MG63 (cell line): ENCODE results near the gene GMPPB. TPM values are rescaled to one million over a fixed set of nuclear protein-coding genes. Genes with fewer than 3 reads are reported as not detected.
"Not testable (repeated sequence)": the region's sequence is repeated elsewhere in the genome, so short reads cannot be mapped to it uniquely, and the experiment has no call there.

Source experiments
- DNase-seq: peaks from one replicate; pipeline ENCODE4 v3.0.0-alpha.2; 2020
- H3K27me3 ChIP-seq: fragments of 250-450 bp; sonication (Bioruptor Pico); 2 replicates; pipeline ENCODE4 v1.5.1; 2020; ENCODE audit warnings: mild to moderate bottlenecking, moderate library complexity
- H3K36me3 ChIP-seq: fragments of 250-450 bp; sonication (Bioruptor Pico); 2 replicates; pipeline ENCODE4 v1.5.1; 2020; ENCODE audit warnings: mild to moderate bottlenecking, moderate library complexity
- H3K4me3 ChIP-seq: fragments of 250-450 bp; sonication (Bioruptor Pico); 2 replicates; pipeline ENCODE4 v1.5.1; 2020; ENCODE audit warnings: mild to moderate bottlenecking, moderate library complexity
- H3K9me3 ChIP-seq: fragments of 250-450 bp; sonication (Bioruptor Pico); 2 replicates; pipeline ENCODE4 v1.5.1; 2020; ENCODE audit warnings: mild to moderate bottlenecking, moderate library complexity
- total RNA-seq: library from RNA; depleted of rRNA; stranded (reverse); fragments of >200 nt; shearing (Covaris generic); gene quantifications from 2 replicates; pipeline ENCODE4 v1.2.3, GENCODE V29; 2014; ENCODE audit warnings: low replicate concordance

GMPPB gene
- total RNA-seq, 1 experiment from 2014 or later, result 19.4 TPM

DNA sequence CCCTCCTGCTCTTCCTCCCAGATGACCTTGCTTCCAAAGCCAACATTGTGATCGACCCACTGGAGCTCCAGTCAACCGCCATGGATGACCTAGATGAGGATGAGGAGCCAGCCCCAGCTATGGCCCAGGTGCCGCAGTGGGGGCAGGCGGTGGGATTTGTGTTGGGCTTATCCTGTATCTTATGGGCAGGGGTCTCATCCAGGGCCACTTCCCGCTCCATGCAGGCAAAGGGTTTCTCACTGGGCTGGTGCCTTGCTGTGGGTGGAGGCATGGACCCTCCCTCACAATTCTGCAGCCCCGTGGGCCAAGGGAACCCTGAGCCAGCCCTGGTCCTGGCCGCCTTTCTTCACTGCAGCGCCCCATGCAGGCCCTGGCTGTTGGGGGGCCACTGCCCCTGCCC is 19.1 kb downstream of the GMPPB start:
- Histone ChIP-seq H3K36me3 (no peaks in the 10 kb centered on the region), H3K4me3 (no peak overlapping the region), H3K27me3 (no peaks in the 10 kb centered on the region), H3K9me3 (no peaks in the 10 kb centered on the region)
- no peak for DNase-seq

GRCh38 chr3:49703956-49704355 is 19.8 kb downstream of the GMPPB start:
- H3K9me3 ChIP-seq, result no peaks in the 10 kb centered on the region
- no peak for DNase-seq
- H3K4me3 ChIP-seq, result no peak overlapping the region
- no peaks in the 10 kb centered on the region for H3K27me3 ChIP-seq
- no peaks in the 10 kb centered on the region for H3K36me3 ChIP-seq

- H3K27me3 ChIP-seq, result no peaks in the 10 kb centered on the region
- H3K4me3 ChIP-seq, result no peak overlapping the region
- DNase-seq, result peak; percentile 49
- H3K36me3 ChIP-seq, result no peaks in the 10 kb centered on the region
- no peaks in the 10 kb centered on the region for H3K9me3 ChIP-seq
These were observed 20.3 kb downstream of the GMPPB start for GRCh38 chr3:49703443-49703927.

DNA sequence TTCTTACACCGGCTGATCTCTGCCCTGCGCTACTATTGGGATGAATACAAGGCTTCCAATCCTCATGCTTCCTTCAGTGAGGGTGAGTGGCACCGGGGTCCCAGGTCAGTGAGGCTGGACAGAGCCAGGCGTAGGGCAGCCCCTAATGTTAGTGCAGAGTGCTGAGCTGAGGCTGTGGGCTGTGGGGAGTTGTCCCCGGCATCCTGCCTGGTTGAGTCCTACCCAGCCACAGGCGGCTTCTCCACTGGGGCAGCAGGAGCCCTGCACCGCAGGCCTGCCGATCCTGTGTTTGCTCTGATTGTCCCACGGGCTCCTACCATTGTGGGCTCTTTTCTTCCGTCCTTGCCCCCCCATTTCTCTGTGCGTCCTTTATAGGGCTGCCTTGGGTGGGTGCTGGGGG is 21.1 kb downstream of the GMPPB start:
- H3K9me3 ChIP-seq, result no peaks in the 10 kb centered on the region
- no peak overlapping the region for H3K4me3 ChIP-seq
- H3K36me3 ChIP-seq, result no peaks in the 10 kb centered on the region
- no peaks in the 10 kb centered on the region for H3K27me3 ChIP-seq
- DNase-seq, result no peak

GRCh38 chr3:49701388-49702077 is 22.2 kb downstream of the GMPPB start:
- DNase-seq, result no peak

DNA sequence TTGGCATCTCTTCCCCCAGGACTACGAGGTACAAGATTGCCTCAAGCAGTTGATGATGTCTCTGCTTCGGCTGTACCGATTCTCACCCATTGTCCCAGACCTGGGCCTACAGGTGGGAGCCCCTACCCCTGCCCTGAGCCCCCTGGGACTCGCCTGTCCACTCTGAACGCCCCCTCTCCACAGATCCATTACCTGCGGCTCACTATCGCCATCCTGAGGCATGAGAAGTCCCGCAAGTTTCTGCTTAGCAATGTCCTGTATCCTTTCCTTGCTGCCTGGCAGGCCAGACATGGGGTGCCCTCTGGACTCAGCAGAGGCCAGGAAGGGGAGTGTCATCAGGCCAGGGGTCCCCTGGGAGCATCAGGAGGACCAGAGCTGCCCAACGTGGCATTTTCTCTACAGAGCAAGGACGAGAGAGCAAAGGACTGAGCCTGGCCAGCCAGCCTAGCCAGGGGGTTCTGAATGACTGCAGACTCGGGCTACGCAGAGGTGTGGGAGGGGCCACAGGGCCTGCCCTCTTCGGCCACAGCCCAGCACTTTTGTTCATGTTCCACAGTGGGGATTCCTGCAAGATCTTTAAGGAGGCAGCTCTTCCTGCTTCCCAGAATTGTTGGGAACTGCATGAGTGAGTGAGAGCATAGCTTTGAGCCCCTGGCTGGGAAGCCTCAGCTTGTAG is 23.2 kb downstream of the GMPPB start:
- H3K36me3 ChIP-seq, result no peaks in the 10 kb centered on the region
- H3K4me3 ChIP-seq, result no peak overlapping the region
- H3K27me3 ChIP-seq, result no peaks in the 10 kb centered on the region
- H3K9me3 ChIP-seq, result no peaks in the 10 kb centered on the region
- no peak for DNase-seq

More at GRCh38 chr3:49701388-49702077, 22.2 kb downstream of the GMPPB start:
- Histone ChIP-seq H3K27me3 (no peaks in the 10 kb centered on the region), H3K9me3 (no peaks in the 10 kb centered on the region), H3K4me3 (no peak overlapping the region), H3K36me3 (no peaks in the 10 kb centered on the region)

- Histone ChIP-seq H3K36me3 (no peaks in the 10 kb centered on the region), H3K27me3 (no peaks in the 10 kb centered on the region), H3K4me3 (no peak overlapping the region), H3K9me3 (no peaks in the 10 kb centered on the region)
- DNase-seq, result no peak
These were observed 23.7 kb downstream of the GMPPB start for GRCh38 chr3:49700014-49700413.

DNA sequence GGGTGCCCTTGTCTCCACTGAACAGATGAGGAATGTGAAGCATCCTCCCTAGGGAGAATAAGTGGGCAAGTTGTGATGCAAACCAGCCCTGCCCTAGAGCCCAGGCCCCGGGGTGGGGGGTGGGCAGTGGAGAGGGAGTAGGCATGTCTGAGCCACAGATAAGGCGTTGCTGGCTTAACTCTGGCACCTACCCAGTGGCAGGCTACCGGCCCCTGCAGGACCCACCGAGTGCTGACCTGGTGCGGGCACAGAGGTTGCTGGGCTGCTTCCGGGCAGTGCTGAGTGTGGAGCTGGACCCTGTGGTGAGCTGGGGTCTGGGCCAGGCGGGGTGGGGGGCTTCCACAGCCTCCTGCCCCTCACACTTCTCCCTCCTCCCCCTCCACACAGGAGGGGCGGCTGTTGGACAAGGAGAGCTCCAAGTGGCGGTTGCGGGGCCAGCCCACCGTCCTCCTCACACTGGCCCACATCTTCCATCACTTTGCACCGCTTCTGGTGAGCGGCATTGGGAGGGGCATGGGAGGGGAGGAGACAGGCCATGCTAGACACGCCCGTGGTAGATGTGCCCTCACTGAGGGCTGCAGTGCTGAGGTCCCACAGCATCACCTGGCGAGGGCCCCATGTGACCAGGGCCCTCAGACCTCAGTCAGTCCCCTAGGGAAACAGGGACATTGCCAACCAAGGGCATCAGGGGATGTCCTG is 24.3 kb downstream of the GMPPB start:
- DNase-seq, result no peak
- Histone ChIP-seq H3K27me3 (no peaks in the 10 kb centered on the region), H3K36me3 (no peaks in the 10 kb centered on the region), H3K4me3 (no peak overlapping the region), H3K9me3 (no peaks in the 10 kb centered on the region)

- DNase-seq, H3K36me3 ChIP-seq, H3K4me3 ChIP-seq, H3K9me3 ChIP-seq, H3K27me3 ChIP-seq: not testable (repeated sequence)
These were observed 28.3 kb downstream of the GMPPB start for GRCh38 chr3:49695350-49696015.

GRCh38 chr3:49694409-49695070 is 29.2 kb downstream of the GMPPB start:
- not testable (repeated sequence) for H3K27me3 ChIP-seq, H3K9me3 ChIP-seq, H3K4me3 ChIP-seq, H3K36me3 ChIP-seq, DNase-seq

GRCh38 chr3:49691481-49691880 is 32.3 kb downstream of the GMPPB start:
- not testable (repeated sequence) for H3K36me3 ChIP-seq, DNase-seq, H3K9me3 ChIP-seq, H3K27me3 ChIP-seq, H3K4me3 ChIP-seq

DNA sequence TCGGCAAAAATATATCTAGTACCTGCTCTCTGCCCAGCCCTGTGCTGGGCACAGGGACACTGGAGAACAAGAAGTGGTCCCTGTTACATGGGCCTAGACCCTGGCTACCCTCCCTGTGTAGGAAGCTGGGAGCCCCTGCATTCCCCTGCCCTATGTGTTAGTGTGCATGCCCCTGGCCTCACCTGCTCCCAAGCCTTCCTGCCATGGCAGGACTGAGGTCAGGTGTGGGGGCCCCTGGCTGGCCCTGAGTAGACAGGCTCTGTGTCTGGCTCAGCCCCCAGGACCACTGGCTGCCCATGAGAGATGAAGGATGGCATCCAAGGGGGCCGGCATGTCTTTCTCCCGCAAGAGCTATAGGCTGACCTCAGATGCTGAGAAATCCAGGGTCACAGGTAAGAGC is 32.9 kb downstream of the GMPPB start:
- not testable (repeated sequence) for H3K9me3 ChIP-seq, H3K27me3 ChIP-seq, H3K4me3 ChIP-seq, DNase-seq, H3K36me3 ChIP-seq

GRCh38 chr3:49689908-49690624 is 33.7 kb downstream of the GMPPB start:
- H3K27me3 ChIP-seq, H3K9me3 ChIP-seq, H3K36me3 ChIP-seq, DNase-seq: not testable (repeated sequence)
- H3K4me3 ChIP-seq, result peak overlapping the region; percentile 86

GRCh38 chr3:49689046-49689907 is 34.5 kb downstream of the GMPPB start, which contains the start of the genes MST1 and RNF123:
Gene MST1, minus strand, starts transcription at chr3:49689474. Its CDS starts 783 bp downstream, at chr3:49688691.
Gene RNF123, plus strand, starts transcription at chr3:49689557. Its CDS starts 1,609 bp downstream, at chr3:49691166.
- Histone ChIP-seq H3K9me3 (no peaks in the 10 kb centered on the region), H3K36me3 (no peaks in the 10 kb centered on the region), H3K27me3 (no peaks in the 10 kb centered on the region), H3K4me3 (peak within 1 kb of the TSS; percentile 86)
- DNase-seq, result peak; percentile 85
